ENCODE data around the gene PPWD1. TPM values are rescaled to one million over a fixed set of nuclear protein-coding genes. Genes with fewer than 3 reads are reported as not detected.

Gene PPWD1
- total and polyA plus RNA-seq, 2 of the 13 experiments (the other 11 are each of a cell fraction or from before 2014, with no cell fraction given) = 7.4 to 44.3 TPM

- TF ChIP-seq, protein P1, sequence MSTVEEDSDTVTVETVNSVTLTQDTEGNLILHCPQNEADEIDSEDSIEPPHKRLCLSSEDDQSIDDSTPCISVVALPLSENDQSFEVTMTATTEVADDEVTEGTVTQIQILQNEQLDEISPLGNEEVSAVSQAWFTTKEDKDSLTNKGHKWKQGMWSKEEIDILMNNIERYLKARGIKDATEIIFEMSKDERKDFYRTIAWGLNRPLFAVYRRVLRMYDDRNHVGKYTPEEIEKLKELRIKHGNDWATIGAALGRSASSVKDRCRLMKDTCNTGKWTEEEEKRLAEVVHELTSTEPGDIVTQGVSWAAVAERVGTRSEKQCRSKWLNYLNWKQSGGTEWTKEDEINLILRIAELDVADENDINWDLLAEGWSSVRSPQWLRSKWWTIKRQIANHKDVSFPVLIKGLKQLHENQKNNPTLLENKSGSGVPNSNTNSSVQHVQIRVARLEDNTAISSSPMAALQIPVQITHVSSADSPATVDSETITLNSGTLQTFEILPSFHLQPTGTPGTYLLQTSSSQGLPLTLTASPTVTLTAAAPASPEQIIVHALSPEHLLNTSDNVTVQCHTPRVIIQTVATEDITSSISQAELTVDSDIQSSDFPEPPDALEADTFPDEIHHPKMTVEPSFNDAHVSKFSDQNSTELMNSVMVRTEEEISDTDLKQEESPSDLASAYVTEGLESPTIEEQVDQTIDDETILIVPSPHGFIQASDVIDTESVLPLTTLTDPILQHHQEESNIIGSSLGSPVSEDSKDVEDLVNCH (CRISPR knock-in tag; IDR thresholded peaks at IDR 0.05) = no peak
- TF ChIP-seq ZNF136 (CRISPR knock-in tag; IDR thresholded peaks at IDR 0.05; ENCODE audit: low read depth) = peak; percentile 75
- TF ChIP-seq, protein P2, sequence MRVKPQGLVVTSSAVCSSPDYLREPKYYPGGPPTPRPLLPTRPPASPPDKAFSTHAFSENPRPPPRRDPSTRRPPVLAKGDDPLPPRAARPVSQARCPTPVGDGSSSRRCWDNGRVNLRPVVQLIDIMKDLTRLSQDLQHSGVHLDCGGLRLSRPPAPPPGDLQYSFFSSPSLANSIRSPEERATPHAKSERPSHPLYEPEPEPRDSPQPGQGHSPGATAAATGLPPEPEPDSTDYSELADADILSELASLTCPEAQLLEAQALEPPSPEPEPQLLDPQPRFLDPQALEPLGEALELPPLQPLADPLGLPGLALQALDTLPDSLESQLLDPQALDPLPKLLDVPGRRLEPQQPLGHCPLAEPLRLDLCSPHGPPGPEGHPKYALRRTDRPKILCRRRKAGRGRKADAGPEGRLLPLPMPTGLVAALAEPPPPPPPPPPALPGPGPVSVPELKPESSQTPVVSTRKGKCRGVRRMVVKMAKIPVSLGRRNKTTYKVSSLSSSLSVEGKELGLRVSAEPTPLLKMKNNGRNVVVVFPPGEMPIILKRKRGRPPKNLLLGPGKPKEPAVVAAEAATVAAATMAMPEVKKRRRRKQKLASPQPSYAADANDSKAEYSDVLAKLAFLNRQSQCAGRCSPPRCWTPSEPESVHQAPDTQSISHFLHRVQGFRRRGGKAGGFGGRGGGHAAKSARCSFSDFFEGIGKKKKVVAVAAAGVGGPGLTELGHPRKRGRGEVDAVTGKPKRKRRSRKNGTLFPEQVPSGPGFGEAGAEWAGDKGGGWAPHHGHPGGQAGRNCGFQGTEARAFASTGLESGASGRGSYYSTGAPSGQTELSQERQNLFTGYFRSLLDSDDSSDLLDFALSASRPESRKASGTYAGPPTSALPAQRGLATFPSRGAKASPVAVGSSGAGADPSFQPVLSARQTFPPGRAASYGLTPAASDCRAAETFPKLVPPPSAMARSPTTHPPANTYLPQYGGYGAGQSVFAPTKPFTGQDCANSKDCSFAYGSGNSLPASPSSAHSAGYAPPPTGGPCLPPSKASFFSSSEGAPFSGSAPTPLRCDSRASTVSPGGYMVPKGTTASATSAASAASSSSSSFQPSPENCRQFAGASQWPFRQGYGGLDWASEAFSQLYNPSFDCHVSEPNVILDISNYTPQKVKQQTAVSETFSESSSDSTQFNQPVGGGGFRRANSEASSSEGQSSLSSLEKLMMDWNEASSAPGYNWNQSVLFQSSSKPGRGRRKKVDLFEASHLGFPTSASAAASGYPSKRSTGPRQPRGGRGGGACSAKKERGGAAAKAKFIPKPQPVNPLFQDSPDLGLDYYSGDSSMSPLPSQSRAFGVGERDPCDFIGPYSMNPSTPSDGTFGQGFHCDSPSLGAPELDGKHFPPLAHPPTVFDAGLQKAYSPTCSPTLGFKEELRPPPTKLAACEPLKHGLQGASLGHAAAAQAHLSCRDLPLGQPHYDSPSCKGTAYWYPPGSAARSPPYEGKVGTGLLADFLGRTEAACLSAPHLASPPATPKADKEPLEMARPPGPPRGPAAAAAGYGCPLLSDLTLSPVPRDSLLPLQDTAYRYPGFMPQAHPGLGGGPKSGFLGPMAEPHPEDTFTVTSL (CRISPR knock-in tag; IDR thresholded peaks at IDR 0.05; ENCODE audit: borderline replicate concordance) = no peak
- peak; percentile 19; the same call in 1 of the 2 replicates for TF ChIP-seq CHCHD3 (CRISPR knock-in tag; IDR thresholded peaks at IDR 0.05)
- no peak for TF ChIP-seq ETS1 (CRISPR knock-in tag; IDR thresholded peaks at IDR 0.05)
- TF ChIP-seq, protein P3, sequence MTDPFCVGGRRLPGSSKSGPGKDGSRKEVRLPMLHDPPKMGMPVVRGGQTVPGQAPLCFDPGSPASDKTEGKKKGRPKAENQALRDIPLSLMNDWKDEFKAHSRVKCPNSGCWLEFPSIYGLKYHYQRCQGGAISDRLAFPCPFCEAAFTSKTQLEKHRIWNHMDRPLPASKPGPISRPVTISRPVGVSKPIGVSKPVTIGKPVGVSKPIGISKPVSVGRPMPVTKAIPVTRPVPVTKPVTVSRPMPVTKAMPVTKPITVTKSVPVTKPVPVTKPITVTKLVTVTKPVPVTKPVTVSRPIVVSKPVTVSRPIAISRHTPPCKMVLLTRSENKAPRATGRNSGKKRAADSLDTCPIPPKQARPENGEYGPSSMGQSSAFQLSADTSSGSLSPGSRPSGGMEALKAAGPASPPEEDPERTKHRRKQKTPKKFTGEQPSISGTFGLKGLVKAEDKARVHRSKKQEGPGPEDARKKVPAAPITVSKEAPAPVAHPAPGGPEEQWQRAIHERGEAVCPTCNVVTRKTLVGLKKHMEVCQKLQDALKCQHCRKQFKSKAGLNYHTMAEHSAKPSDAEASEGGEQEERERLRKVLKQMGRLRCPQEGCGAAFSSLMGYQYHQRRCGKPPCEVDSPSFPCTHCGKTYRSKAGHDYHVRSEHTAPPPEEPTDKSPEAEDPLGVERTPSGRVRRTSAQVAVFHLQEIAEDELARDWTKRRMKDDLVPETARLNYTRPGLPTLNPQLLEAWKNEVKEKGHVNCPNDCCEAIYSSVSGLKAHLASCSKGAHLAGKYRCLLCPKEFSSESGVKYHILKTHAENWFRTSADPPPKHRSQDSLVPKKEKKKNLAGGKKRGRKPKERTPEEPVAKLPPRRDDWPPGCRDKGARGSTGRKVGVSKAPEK (CRISPR knock-in tag; IDR thresholded peaks at IDR 0.05; ENCODE audit: borderline replicate concordance) = peak; percentile 55; the same call in 1 of the 2 replicates
- TF ChIP-seq, protein P4, sequence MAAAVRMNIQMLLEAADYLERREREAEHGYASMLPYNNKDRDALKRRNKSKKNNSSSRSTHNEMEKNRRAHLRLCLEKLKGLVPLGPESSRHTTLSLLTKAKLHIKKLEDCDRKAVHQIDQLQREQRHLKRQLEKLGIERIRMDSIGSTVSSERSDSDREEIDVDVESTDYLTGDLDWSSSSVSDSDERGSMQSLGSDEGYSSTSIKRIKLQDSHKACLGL (CRISPR knock-in tag; IDR thresholded peaks at IDR 0.05) = peak; percentile 45; the same call in 1 of the 2 replicates
- TF ChIP-seq FOXA1 (IDR thresholded peaks at IDR 0.05) = no peak
- no peak for TF ChIP-seq FOXA1 (CRISPR knock-in tag; IDR thresholded peaks at IDR 0.05)
- no peak for TF ChIP-seq ZNF841 (CRISPR knock-in tag; IDR thresholded peaks at IDR 0.05; ENCODE audit: borderline replicate concordance)
- no peak for TF ChIP-seq ZNF550 (CRISPR knock-in tag; IDR thresholded peaks at IDR 0.05; ENCODE audit: borderline replicate concordance)
- no peak for TF ChIP-seq ZNF879 (CRISPR knock-in tag; IDR thresholded peaks at IDR 0.05)
- TF ChIP-seq ZFP62 (CRISPR knock-in tag; IDR thresholded peaks at IDR 0.05) = no peak
Measured at GRCh38 chr5:65562731-65563701, at the start of gene PPWD1, which contains the start of gene CENPK (continued).

All from HepG2 (cell line).